Liver (tissue), 3 donors: ENCODE measurements around the gene NUAK1.

Experiments
- ATF3 ChIP-seq: IDR thresholded peaks from 2 replicates; pipeline ENCODE4 v1.6.1; 2016; ENCODE audit warnings: antibody characterized with exemption
- CTCF ChIP-seq: fragments of 150-350 bp; IDR thresholded peaks from 2 replicates; pipeline ENCODE4 v1.5.1; 2017; ENCODE audit warnings: improper control_type of control experiment, low read depth, low read length; ENCODE audit not compliant: missing input control
- FOXA1 ChIP-seq: IDR thresholded peaks from 2 replicates; pipeline ENCODE4 v1.6.1; 2016; ENCODE audit warnings: antibody characterized with exemption
- FOXA2 ChIP-seq: IDR thresholded peaks from 2 replicates; pipeline ENCODE4 v1.6.1; 2016; ENCODE audit warnings: antibody characterized with exemption
- GABPA ChIP-seq, 2 donors: IDR thresholded peaks in 1 of 2; conservative IDR thresholded peaks in 1 of 2; 2 replicates each; pipeline ENCODE4 v1.6.1; 2016; ENCODE audit warnings: antibody characterized with exemption in 2 of 2, mild to moderate bottlenecking in 1 of 2, moderate library complexity in 1 of 2
- RAD21 ChIP-seq, 2 donors: IDR thresholded peaks; 2 replicates each; pipeline ENCODE4 v1.6.1; 2016; ENCODE audit warnings: antibody characterized with exemption in 2 of 2, mild to moderate bottlenecking in 2 of 2
- REST ChIP-seq: IDR thresholded peaks from 2 replicates; pipeline ENCODE4 v1.6.1; 2016; ENCODE audit warnings: antibody characterized with exemption, mild to moderate bottlenecking
- SP1 ChIP-seq: IDR thresholded peaks from 2 replicates; pipeline ENCODE4 v1.6.1; 2018; ENCODE audit warnings: antibody characterized with exemption, mild to moderate bottlenecking
- TAF1 ChIP-seq: conservative IDR thresholded peaks from 2 replicates; pipeline ENCODE4 v1.6.1; 2016; ENCODE audit warnings: antibody characterized with exemption, mild to moderate bottlenecking
- donor health status: healthy.
- donor health status: healthy.

GRCh38 chr12:106128585-106129328 lies 10.0 kb downstream of the NUAK1 start:
- TF ChIP-seq CTCF (no peak), FOXA2 (no peak), GABPA (IDR thresholded peaks at IDR 0.05 in 1 of 2, conservative IDR thresholded peaks at IDR 0.05 in 1 of 2) (no peak), ATF3 (no peak), TAF1 (no peak), REST (no peak), FOXA1 (no peak), SP1 (no peak), RAD21 (IDR thresholded peaks at IDR 0.05) (no peak)
